OCI-LY3 (cell line): ENCODE data around the gene ANO6.

ENCODE experiments used
- H2AFZ ChIP-seq: fragments of 200-600, 300-600 bp; shearing (Covaris generic); 2 replicates; pipeline ENCODE4 v1.6.0; 2014; ENCODE audit warnings: antibody characterized with exemption, low read depth, low read length
- H3K27ac ChIP-seq: fragments of 200-600, 300-600 bp; sonication (generic); 2 replicates; pipeline ENCODE4 v1.5.1; 2014; ENCODE audit warnings: mild to moderate bottlenecking, low read length, moderate library complexity, mixed read lengths
- H3K27me3 ChIP-seq: fragments of 200-600, 300-600 bp; sonication (generic); 2 replicates; pipeline ENCODE4 v1.6.1; 2014; ENCODE audit warnings: low read depth, low read length, mixed read lengths
- H3K36me3 ChIP-seq: fragments of 200-600, 300-600 bp; sonication (generic); replicated peaks from 2 replicates; pipeline ENCODE3; 2014; ENCODE audit warnings: low read depth, low read length, mixed read lengths
- H3K4me1 ChIP-seq: fragments of 300-600, 200-600 bp; sonication (generic); 2 replicates; pipeline ENCODE4 v1.6.1; 2014; ENCODE audit warnings: low read length, mixed read lengths
- H3K4me2 ChIP-seq: fragments of 200-600, 300-600 bp; sonication (generic); 2 replicates; pipeline ENCODE4 v1.6.1; 2014; ENCODE audit warnings: low read length, mixed read lengths
- H3K4me3 ChIP-seq: fragments of 300-600, 200-600 bp; sonication (generic); 2 replicates; pipeline ENCODE4 v1.5.1; 2014; ENCODE audit warnings: antibody characterized with exemption, mild to moderate bottlenecking, low read length, moderate library complexity
- H3K79me2 ChIP-seq: fragments of 300-600, 200-600 bp; shearing (Covaris generic); 2 replicates; pipeline ENCODE4 v1.6.1; 2014; ENCODE audit warnings: mild to moderate bottlenecking, low read length, mixed read lengths
- H3K9ac ChIP-seq: fragments of 300-600, 200-600 bp; shearing (Covaris generic); 2 replicates; pipeline ENCODE4 v1.6.0; 2014; ENCODE audit warnings: mild to moderate bottlenecking, low read length, moderate library complexity
- H3K9me3 ChIP-seq: fragments of 200-600, 300-600 bp; shearing (Covaris generic); 2 replicates; pipeline ENCODE4 v1.6.1; 2014; ENCODE audit warnings: low read length, mixed read lengths; ENCODE audit not compliant: insufficient read depth
- H4K20me1 ChIP-seq: fragments of 200-600, 300-600 bp; sonication (generic); 2 replicates; pipeline ENCODE4 v1.6.1; 2016; ENCODE audit warnings: low read length, mixed read lengths; ENCODE audit not compliant: insufficient read depth
- EZH2phosphoT487 ChIP-seq: fragments of 200-600 bp; shearing (Covaris generic); IDR thresholded peaks from 2 replicates; pipeline ENCODE4 v1.6.1; 2018; ENCODE audit warnings: antibody characterized with exemption, mixed run types, low read depth
- TF ChIP-seq, protein P1 (sequence below): fragments of 200-600, 300-600 bp; sonication (generic); IDR thresholded peaks from 2 replicates; pipeline ENCODE4 v1.5.1; 2014; ENCODE audit warnings: antibody characterized with exemption, low read length, low read depth

Gene ANO6

DNA sequence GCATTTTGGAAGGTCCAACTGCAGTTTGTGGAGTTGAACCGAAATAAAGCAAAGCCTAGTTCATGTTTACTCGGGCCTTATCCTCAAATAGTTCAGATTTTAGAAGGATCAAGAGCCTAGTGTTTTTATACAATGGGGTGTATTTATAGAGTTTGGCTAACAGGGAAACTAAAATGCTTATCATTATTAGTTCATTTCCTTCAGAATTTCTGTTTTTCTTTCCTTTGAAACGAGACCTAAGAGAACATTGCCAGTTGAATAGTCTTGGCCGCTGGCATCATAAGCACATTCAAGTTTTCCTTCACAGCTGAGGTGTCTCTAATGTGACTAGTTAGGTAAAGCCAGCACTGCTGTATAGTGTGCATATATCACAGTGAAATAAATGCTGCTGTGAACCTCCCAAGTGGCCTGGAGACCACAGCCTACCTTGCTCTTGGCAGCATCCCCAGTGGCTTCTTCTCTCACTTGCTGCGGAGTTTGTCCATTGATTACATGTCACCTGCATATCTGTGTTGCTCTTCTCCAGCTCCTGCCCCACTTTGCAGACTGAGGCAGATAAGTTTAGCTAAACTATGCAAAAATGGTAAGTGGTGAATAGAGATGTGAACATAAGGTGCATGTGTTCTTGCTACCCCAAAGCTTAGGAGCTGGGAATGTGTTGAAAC lies 88.8 kb downstream of the ANO6 start:
- TF ChIP-seq, protein P1, sequence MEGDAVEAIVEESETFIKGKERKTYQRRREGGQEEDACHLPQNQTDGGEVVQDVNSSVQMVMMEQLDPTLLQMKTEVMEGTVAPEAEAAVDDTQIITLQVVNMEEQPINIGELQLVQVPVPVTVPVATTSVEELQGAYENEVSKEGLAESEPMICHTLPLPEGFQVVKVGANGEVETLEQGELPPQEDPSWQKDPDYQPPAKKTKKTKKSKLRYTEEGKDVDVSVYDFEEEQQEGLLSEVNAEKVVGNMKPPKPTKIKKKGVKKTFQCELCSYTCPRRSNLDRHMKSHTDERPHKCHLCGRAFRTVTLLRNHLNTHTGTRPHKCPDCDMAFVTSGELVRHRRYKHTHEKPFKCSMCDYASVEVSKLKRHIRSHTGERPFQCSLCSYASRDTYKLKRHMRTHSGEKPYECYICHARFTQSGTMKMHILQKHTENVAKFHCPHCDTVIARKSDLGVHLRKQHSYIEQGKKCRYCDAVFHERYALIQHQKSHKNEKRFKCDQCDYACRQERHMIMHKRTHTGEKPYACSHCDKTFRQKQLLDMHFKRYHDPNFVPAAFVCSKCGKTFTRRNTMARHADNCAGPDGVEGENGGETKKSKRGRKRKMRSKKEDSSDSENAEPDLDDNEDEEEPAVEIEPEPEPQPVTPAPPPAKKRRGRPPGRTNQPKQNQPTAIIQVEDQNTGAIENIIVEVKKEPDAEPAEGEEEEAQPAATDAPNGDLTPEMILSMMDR: no peak
- no peak for TF ChIP-seq EZH2phosphoT487
- H3K27ac ChIP-seq: no peak overlapping the region

DNA sequence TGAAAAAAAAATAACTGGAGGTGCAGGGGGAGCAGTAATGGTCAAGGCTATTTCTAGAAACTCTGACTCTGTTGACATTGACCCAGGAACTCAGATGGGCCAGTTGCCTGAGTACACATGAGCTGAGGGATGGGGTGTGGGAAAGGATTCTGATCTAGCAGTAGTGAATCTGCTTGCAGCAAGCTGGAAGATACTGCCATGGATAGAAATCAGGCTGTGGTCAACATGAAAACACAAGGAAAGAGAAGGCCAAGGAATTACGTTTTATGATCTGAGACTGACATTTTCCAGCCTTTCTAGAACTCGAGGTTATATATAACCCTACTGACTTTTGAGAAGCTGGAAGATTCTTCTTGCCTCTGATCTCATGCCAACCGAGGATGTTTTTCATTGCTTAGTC lies 90.0 kb downstream of the ANO6 start:
- H3K4me1 ChIP-seq: peaks cover 5% of the 10 kb centered on the region; the same call in 1 of the 2 replicates
- no peak overlapping the region for H2AFZ ChIP-seq
- H3K4me3 ChIP-seq: no peak overlapping the region
- no peaks in the 10 kb centered on the region for H3K36me3 ChIP-seq
- H4K20me1 ChIP-seq: no peaks in the 10 kb centered on the region
- TF ChIP-seq EZH2phosphoT487: no peak
- TF ChIP-seq, protein P1: no peak
- no peak overlapping the region for H3K9ac ChIP-seq
- H3K4me2 ChIP-seq: no peak overlapping the region
- H3K27ac ChIP-seq: no peak overlapping the region
- no peaks in the 10 kb centered on the region for H3K27me3 ChIP-seq
- no peaks in the 10 kb centered on the region for H3K79me2 ChIP-seq
- no peaks in the 10 kb centered on the region for H3K9me3 ChIP-seq

More for the DNA sequence above, 88.8 kb downstream of the ANO6 start:
- Histone ChIP-seq H4K20me1 (no peaks in the 10 kb centered on the region), H3K4me1 (peaks cover 3% of the 10 kb centered on the region; the same call in 1 of the 2 replicates), H3K79me2 (no peaks in the 10 kb centered on the region), H2AFZ (no peak overlapping the region), H3K4me3 (no peak overlapping the region), H3K4me2 (no peak overlapping the region), H3K9me3 (no peaks in the 10 kb centered on the region), H3K36me3 (no peaks in the 10 kb centered on the region), H3K9ac (no peak overlapping the region), H3K27me3 (no peaks in the 10 kb centered on the region)

DNA sequence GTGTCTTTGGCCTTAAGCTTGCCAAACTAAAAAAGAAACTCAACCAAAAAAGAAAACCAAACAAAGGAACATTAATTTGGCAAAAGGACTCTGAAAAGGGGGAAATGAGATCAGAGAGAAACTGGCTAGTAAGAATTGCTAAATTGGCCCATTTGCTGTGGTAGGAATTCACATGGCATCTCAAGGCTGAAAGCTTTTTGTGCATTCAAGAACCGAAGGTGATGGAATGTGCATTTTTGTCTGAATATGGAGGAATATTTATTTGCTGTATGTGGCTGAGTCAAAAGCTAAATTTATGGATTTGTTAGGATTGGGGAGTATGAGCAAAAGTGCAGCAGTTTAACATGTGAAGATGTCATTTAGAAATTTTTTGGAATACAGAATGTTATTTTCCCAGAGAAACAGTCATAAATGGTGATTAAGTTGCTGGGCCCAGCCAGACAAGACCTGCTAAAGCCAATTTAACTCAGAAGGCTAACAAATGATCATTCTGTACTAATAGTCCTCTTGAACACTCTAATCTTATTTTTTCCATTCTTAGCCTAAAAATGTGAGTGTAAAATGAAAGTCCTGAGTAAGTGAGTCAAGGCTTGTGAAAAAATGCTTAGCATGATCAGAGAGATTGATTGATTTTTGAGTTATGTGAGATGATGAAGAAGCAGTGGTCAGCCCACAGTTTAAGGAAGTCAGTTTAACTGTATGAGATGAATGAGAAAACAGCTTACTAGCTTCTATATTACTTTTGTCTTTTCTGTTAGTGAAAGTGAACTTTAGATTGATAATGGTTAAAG lies 94.1 kb downstream of the ANO6 start:
- TF ChIP-seq EZH2phosphoT487: no peak
- TF ChIP-seq, protein P1: no peak
- H3K27ac ChIP-seq: no peak overlapping the region
- no peaks in the 10 kb centered on the region for H3K79me2 ChIP-seq

DNA sequence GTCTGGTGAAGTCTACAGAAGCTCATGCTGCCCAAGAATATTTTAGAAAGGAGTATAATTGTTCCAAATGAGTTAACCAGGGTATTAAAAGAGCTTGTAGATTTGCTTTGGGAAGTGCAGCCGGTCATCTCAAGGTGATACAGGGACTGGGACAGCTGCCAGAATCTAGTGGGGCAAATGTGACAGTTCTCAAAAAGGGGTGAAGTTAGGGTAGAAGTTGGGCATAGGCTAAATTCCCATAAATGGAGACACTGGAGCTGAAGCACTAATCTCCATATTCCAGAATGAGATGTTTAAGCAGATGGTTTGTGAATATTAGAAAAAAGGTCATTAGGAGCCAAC lies 94.7 kb downstream of the ANO6 start:
- Histone ChIP-seq H4K20me1 (no peaks in the 10 kb centered on the region), H3K9me3 (no peaks in the 10 kb centered on the region), H3K9ac (no peak overlapping the region), H3K4me1 (peaks cover 5% of the 10 kb centered on the region; the same call in 1 of the 2 replicates), H3K4me3 (no peak overlapping the region), H3K27ac (no peak overlapping the region), H3K79me2 (no peaks in the 10 kb centered on the region), H3K27me3 (no peaks in the 10 kb centered on the region), H3K4me2 (no peak overlapping the region), H3K36me3 (no peaks in the 10 kb centered on the region), H2AFZ (no peak overlapping the region)
- TF ChIP-seq, protein P1: no peak
- TF ChIP-seq EZH2phosphoT487: no peak

More for the DNA sequence above, 94.1 kb downstream of the ANO6 start:
- Histone ChIP-seq H3K9ac (no peak overlapping the region), H3K36me3 (no peaks in the 10 kb centered on the region), H3K4me3 (no peak overlapping the region), H3K27me3 (no peaks in the 10 kb centered on the region), H3K9me3 (no peaks in the 10 kb centered on the region), H3K4me2 (no peak overlapping the region), H4K20me1 (no peaks in the 10 kb centered on the region), H3K4me1 (peaks cover 5% of the 10 kb centered on the region; the same call in 1 of the 2 replicates), H2AFZ (no peak overlapping the region)
